Esophagus muscularis mucosa (tissue), 3 donors: ENCODE results near the gene NHLRC1.

Source experiments
- CTCF ChIP-seq, 3 experiments: fragments of 200-600 bp in 2 of 3; fragments of 450-650 bp in 1 of 3; sonication (generic) in 2 of 3; IDR thresholded peaks; one replicate each; pipeline ENCODE4 v1.5.1; 2017 to 2019; ENCODE audit warnings: antibody characterized with exemption in 3 of 3, mild to moderate bottlenecking in 2 of 3, moderate library complexity in 1 of 3
- POLR2AphosphoS5 ChIP-seq, 2 donors: sonication (generic); formaldehyde crosslinking; IDR thresholded peaks; one replicate each; pipeline ENCODE4 v1.6.1; 2017; ENCODE audit warnings: antibody characterized with exemption in 2 of 2

DNA sequence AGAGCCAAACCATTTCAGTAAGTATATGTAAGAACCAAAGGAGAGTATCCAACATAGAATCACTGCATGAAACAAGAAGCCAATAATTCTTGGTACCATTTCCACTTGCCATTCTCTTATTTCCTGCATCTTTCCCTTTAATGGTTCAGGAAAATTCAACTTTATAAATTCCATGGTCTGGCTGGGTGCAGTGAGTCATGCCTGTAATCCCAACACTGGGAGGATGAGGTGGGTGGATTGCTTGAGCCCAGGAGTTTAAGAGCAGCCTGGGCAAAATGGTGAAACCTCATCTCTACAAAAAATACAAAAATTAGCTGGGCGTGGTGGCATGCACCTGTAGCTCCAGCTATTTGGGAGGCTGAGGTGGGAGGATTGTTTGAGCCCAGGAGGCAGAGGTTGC lies 21.2 kb downstream of the NHLRC1 start:
- no peak for TF ChIP-seq CTCF (IDR thresholded peaks at IDR 0.05)
- no peak for TF ChIP-seq POLR2AphosphoS5 (IDR thresholded peaks at IDR 0.05)
